ENCODE data around the gene CCNQ. TPM values are rescaled to one million over a fixed set of nuclear protein-coding genes. Genes with fewer than 3 reads are reported as not detected.
A peak's percentile ranks its signal among the peaks of the same experiment; 100 is the strongest.

The CCNQ gene
- total and polyA plus RNA-seq, 2 donors (not counting 1 experiment from before 2014, with no cell fraction given), result 31.8 to 66.0 TPM

DNA sequence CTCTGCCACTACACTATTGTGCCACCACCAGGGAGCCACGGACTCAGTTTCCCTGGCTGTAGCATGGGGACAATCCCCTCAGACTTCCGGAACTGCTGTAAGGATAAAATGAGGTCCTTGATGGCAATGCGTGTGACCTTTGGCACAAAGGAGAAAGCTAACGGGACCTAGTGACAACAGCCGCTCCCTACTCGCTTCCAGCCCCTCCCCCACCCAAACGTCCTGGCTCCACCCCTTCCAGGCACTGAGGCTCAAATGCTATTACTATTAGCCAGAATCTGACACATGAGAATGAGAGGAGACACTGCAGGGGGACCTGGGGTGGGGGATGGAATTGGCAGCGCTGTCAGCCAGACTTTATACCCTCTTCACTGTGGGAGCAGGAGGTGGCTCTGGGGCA lies 42.7 kb upstream of the CCNQ start:
- CTCF ChIA-PET, result interaction anchor here (1.5 kb wide), 1 partner anchor 10 kb away, joined by 3 read pairs; no protein-coding TSS in a partner anchor
- Histone ChIP-seq H3K4me2 (replicated peaks; ENCODE audit: low read depth, low read length, poor library complexity, severe bottlenecking) (peak overlapping the region; percentile 56), H3K27ac (ENCODE audit: low read length in 2 of 2) (no peak overlapping the region), H4K20me1 (ENCODE audit: control insufficient read depth, insufficient read depth, low read length, poor library complexity, severe bottlenecking) (no peaks in the 10 kb centered on the region), H3K36me3 (replicated peaks in 1 of 2; ENCODE audit: control extremely low read depth in 1 of 2, control insufficient read depth in 1 of 2, extremely low read depth in 1 of 2, insufficient read depth in 2 of 2, low read length in 1 of 2) (no peaks in the 10 kb centered on the region), H3K9me3 (ENCODE audit: control extremely low read depth in 1 of 3, control insufficient read depth in 2 of 3, insufficient read depth in 1 of 3, low read length in 2 of 3) (no peaks in the 10 kb centered on the region), H3K9ac (ENCODE audit: low read length) (no peak overlapping the region), H3K79me2 (ENCODE audit: control insufficient read depth, insufficient read depth, low read length) (no peaks in the 10 kb centered on the region), H3K4me1 (ENCODE audit: control insufficient read depth in 2 of 2, insufficient read depth in 2 of 2, low read length in 2 of 2) (peaks cover 14 to 25% of the 10 kb centered on the region in 2 donors), H3K27me3 (replicated peaks in 1 of 4; ENCODE audit: control extremely low read depth in 1 of 4, control insufficient read depth in 3 of 4, insufficient read depth in 4 of 4, low read length in 3 of 4) (peaks cover 0 to 64% (median 10%) of the 10 kb centered on the region in 4 experiments), H2AFZ (ENCODE audit: insufficient read depth, low read depth, low read length, poor library complexity, severe bottlenecking) (no peak overlapping the region), H3K4me3 (ENCODE audit: control extremely low read depth in 1 of 5, extremely low read depth in 1 of 5, insufficient read depth in 1 of 5, low read depth in 2 of 5, low read length in 4 of 5) (no peak overlapping the region)
- TF ChIP-seq, protein P1, sequence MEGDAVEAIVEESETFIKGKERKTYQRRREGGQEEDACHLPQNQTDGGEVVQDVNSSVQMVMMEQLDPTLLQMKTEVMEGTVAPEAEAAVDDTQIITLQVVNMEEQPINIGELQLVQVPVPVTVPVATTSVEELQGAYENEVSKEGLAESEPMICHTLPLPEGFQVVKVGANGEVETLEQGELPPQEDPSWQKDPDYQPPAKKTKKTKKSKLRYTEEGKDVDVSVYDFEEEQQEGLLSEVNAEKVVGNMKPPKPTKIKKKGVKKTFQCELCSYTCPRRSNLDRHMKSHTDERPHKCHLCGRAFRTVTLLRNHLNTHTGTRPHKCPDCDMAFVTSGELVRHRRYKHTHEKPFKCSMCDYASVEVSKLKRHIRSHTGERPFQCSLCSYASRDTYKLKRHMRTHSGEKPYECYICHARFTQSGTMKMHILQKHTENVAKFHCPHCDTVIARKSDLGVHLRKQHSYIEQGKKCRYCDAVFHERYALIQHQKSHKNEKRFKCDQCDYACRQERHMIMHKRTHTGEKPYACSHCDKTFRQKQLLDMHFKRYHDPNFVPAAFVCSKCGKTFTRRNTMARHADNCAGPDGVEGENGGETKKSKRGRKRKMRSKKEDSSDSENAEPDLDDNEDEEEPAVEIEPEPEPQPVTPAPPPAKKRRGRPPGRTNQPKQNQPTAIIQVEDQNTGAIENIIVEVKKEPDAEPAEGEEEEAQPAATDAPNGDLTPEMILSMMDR (IDR thresholded peaks at IDR 0.05), result no peak
- TF ChIP-seq EZH2 (IDR thresholded peaks at IDR 0.05; ENCODE audit: borderline replicate concordance, insufficient read depth, low read depth, low read length, poor library complexity, severe bottlenecking), result no peak
- WGBS (ENCODE audit: insufficient coverage), result no CpG with 5 or more reads among the region's 8 CpGs
- H3K4me1 Mint-ChIP-seq, result peaks cover 18% of the 10 kb centered on the region
- POLR2A ChIA-PET, result no interaction called here
- H3K9me3 Mint-ChIP-seq (ENCODE audit: insufficient read depth), result no peaks in the 10 kb centered on the region
- DNase-seq, result peak; percentile 9
- H3K27ac Mint-ChIP-seq, result no peak overlapping the region
- no peak for ATAC-seq (ENCODE audit: low read depth)
- intact Hi-C loops (cut with micrococcal nuclease), result no loop called here
- H3K27me3 Mint-ChIP-seq, result peaks cover 17% of the 10 kb centered on the region
- peak overlapping the region; percentile 52 for H3K4me3 Mint-ChIP-seq

DNA sequence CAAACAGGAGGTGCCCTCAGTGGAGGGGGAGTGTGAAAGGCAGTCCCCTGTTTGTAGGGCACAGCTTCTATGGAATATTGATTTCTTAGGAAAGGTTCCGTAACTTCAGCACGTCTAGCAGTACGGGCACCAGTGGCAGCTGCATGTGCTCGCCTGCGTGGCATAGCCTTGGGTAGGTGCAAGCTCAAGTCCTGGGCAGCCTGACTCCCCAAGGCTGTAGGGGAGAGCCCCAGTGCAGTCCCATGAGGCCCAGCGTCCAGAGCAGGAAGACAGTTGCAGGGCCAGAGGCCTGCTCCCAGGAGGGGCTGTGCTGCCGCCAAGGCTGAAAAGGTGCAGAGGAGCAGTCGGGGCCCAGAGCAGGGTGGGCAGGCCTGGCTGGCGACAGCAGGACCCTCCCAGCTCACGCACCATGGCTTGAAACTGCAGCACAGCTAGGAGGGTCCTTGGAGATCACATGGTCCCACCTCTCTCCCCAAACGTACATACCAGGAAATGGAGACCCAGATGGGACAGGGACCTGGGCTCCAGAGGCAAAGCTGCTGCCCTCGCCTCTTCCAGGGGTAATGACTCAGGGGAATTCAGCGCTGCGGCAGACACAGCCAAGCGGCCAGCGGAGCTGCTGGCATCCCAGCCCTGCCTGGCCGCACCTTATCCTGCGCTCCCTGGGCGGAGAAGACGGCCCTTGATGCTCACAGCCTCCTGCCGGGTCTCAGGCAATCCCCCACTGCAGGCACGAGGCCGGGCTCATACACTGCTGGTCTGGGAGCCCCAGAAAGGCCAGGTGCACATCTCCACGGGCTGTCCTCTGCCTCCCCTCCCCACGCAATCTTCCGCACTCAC lies 42.0 kb upstream of the CCNQ start:
- intact Hi-C loops (cut with micrococcal nuclease), result no loop called here
- H3K4me2 ChIP-seq (replicated peaks; ENCODE audit: low read depth, low read length, poor library complexity, severe bottlenecking), result no peak overlapping the region
- CTCF ChIA-PET, result interaction anchor here (1.5 kb wide), 1 partner anchor 9 kb away, joined by 3 read pairs; no protein-coding TSS in a partner anchor

More for the DNA sequence above, 42.0 kb upstream of the CCNQ start:
- DNase-seq (no peak), ATAC-seq (ENCODE audit: low read depth) (no peak)
- no peak overlapping the region for H3K27ac Mint-ChIP-seq
- H3K9me3 Mint-ChIP-seq (ENCODE audit: insufficient read depth), result no peaks in the 10 kb centered on the region
- TF ChIP-seq EZH2 (IDR thresholded peaks at IDR 0.05; ENCODE audit: borderline replicate concordance, insufficient read depth, low read depth, low read length, poor library complexity, severe bottlenecking), result no peak
- TF ChIP-seq, protein P1 (IDR thresholded peaks at IDR 0.05), result no peak
- Histone ChIP-seq H3K4me1 (ENCODE audit: control insufficient read depth in 2 of 2, insufficient read depth in 2 of 2, low read length in 2 of 2) (peaks cover 14 to 21% of the 10 kb centered on the region in 2 donors), H3K9ac (ENCODE audit: low read length) (no peak overlapping the region), H4K20me1 (ENCODE audit: control insufficient read depth, insufficient read depth, low read length, poor library complexity, severe bottlenecking) (no peaks in the 10 kb centered on the region), H3K9me3 (ENCODE audit: control extremely low read depth in 1 of 3, control insufficient read depth in 2 of 3, insufficient read depth in 1 of 3, low read length in 2 of 3) (no peaks in the 10 kb centered on the region), H3K4me3 (ENCODE audit: control extremely low read depth in 1 of 5, extremely low read depth in 1 of 5, insufficient read depth in 1 of 5, low read depth in 2 of 5, low read length in 4 of 5) (no peak overlapping the region), H3K79me2 (ENCODE audit: control insufficient read depth, insufficient read depth, low read length) (no peaks in the 10 kb centered on the region), H3K36me3 (replicated peaks in 1 of 2; ENCODE audit: control extremely low read depth in 1 of 2, control insufficient read depth in 1 of 2, extremely low read depth in 1 of 2, insufficient read depth in 2 of 2, low read length in 1 of 2) (no peaks in the 10 kb centered on the region), H3K27me3 (replicated peaks in 1 of 4; ENCODE audit: control extremely low read depth in 1 of 4, control insufficient read depth in 3 of 4, insufficient read depth in 4 of 4, low read length in 3 of 4) (peaks cover 0 to 57% (median 8%) of the 10 kb centered on the region in 4 experiments), H3K27ac (ENCODE audit: low read length in 2 of 2) (no peak overlapping the region), H2AFZ (ENCODE audit: insufficient read depth, low read depth, low read length, poor library complexity, severe bottlenecking) (no peak overlapping the region)
- peaks cover 17% of the 10 kb centered on the region for H3K27me3 Mint-ChIP-seq
- WGBS (ENCODE audit: insufficient coverage), result 38% methylated on average over 22 of the region's 26 CpGs
- H3K4me3 Mint-ChIP-seq, result no peak overlapping the region
- peaks cover 17% of the 10 kb centered on the region for H3K4me1 Mint-ChIP-seq
- POLR2A ChIA-PET, result interaction anchor here (0.6 kb wide), 2 partner anchors 9 to 22 kb away, joined by 4 to 8 read pairs; no protein-coding TSS in a partner anchor
